Small intestine (tissue), 7 donors: Measurements from ENCODE around the gene SCG3. TPM values are rescaled to one million over a fixed set of nuclear protein-coding genes. Genes with fewer than 3 reads are reported as not detected.
A peak's percentile ranks its signal among the peaks of the same experiment; 100 is the strongest.

Experiments used
- DNase-seq, 2 donors: peaks; one replicate each; pipeline versions ENCODE4 v3.0.0 to v3.0.0-alpha.2; 2013
- FAIRE-seq: peaks from 2 replicates; lab custom pipeline; 2012; peaks lifted over from hg19 to GRCh38; lab: Jason Lieb, UNC
- H3K27ac ChIP-seq, 3 donors: one replicate each; pipeline ENCODE4 v1.5.1; 2013; ENCODE audit warnings: low read length in 2 of 3, mild to moderate bottlenecking in 2 of 3, control low read depth in 1 of 3, inconsistent platforms in 1 of 3, low read depth in 1 of 3, moderate library complexity in 1 of 3
- H3K27me3 ChIP-seq, 3 donors: one replicate each; pipeline ENCODE4 v1.6.1; 2013; ENCODE audit warnings: low read length in 3 of 3, inconsistent platforms in 1 of 3; ENCODE audit not compliant: control insufficient read depth in 3 of 3, insufficient read depth in 3 of 3
- H3K36me3 ChIP-seq, 3 donors: one replicate each; pipeline ENCODE4 v1.6.1; 2013; ENCODE audit warnings: low read length in 3 of 3, inconsistent platforms in 1 of 3, low read depth in 1 of 3, mild to moderate bottlenecking in 1 of 3, moderate library complexity in 1 of 3; ENCODE audit not compliant: control insufficient read depth in 3 of 3, insufficient read depth in 2 of 3
- H3K4me1 ChIP-seq, 3 donors: one replicate each; pipeline ENCODE4 v1.6.1; 2013; ENCODE audit warnings: low read length in 2 of 3, inconsistent platforms in 1 of 3, low read depth in 1 of 3, mild to moderate bottlenecking in 1 of 3, moderate library complexity in 1 of 3; ENCODE audit not compliant: control insufficient read depth in 3 of 3, insufficient read depth in 2 of 3
- H3K4me3 ChIP-seq, 3 donors: one replicate each; pipeline ENCODE4 v1.5.1; 2013; ENCODE audit warnings: low read length in 3 of 3, control low read depth in 1 of 3, inconsistent platforms in 1 of 3, low read depth in 1 of 3, mild to moderate bottlenecking in 1 of 3, moderate library complexity in 1 of 3
- H3K9me3 ChIP-seq, 2 donors: one replicate each; pipeline ENCODE4 v1.6.1; 2013; ENCODE audit warnings: low read depth in 1 of 2, low read length in 1 of 2; ENCODE audit not compliant: control insufficient read depth in 2 of 2, insufficient read depth in 1 of 2
- WGBS, 3 donors: extraction: QIAGEN DNeasy Blood & Tissue Kit; methylation state at CpG; one replicate each; pipeline ENCODE4 v1.1.7; 2013; 5-methylcytosine and 5-hydroxymethylcytosine counted together
- polyA plus RNA-seq, 4 donors: library from polyadenylated mRNA; stranded (reverse) in 3 of 4; unstranded in 1 of 4; fragments of 200-250 nt in 3 of 4; fragments of 120-200 nt in 1 of 4; gene quantifications; one replicate each; pipeline versions ENCODE4 v1.2.1 to v1.2.3, GENCODE V29; 2013
- donor health status: healthy with polysubstance abuse.
- donor health status: control.
- donor health status: control.
- donor health status: Bipolar disorder and iron deficiency.
- donor health status: healthy.

Gene SCG3
- polyA plus RNA-seq, 4 donors, result 0.27 to 4.7 (median 4.2) TPM; not detected in 1

- WGBS, 3 donors, result 19 to 32% (median 24%) methylated on average over 1 of the region's 1 CpG
- no peak overlapping the region for H3K27ac ChIP-seq
- no peak overlapping the region for H3K4me3 ChIP-seq
- H3K9me3 ChIP-seq, result peaks cover 0 to 6% of the 10 kb centered on the region in 2 donors
- H3K27me3 ChIP-seq, result no peaks in the 10 kb centered on the region
- peaks cover 4 to 29% (median 11%) of the 10 kb centered on the region in 3 donors for H3K4me1 ChIP-seq
- peaks cover 0 to 3% (median 0%) of the 10 kb centered on the region in 3 donors for H3K36me3 ChIP-seq
- no peak for FAIRE-seq
- peak; percentile 8 to 31 for DNase-seq
These were observed 43.4 kb downstream of the SCG3 start for GRCh38 chr15:51724673-51725072.

GRCh38 chr15:51726302-51727073 is 45.2 kb downstream of the SCG3 start:
- peak; percentile 33 to 39 for DNase-seq
- WGBS, 3 donors, result 15 to 44% (median 31%) methylated on average over 5 of the region's 5 CpGs
- H3K36me3 ChIP-seq, result peaks cover 0 to 3% (median 0%) of the 10 kb centered on the region in 3 donors
- H3K4me3 ChIP-seq, result no peak overlapping the region
- no peak overlapping the region for H3K27ac ChIP-seq
- no peaks in the 10 kb centered on the region for H3K9me3 ChIP-seq
- H3K4me1 ChIP-seq, result peaks cover 0 to 25% (median 17%) of the 10 kb centered on the region in 3 donors
- FAIRE-seq, result no peak
- H3K27me3 ChIP-seq, result no peaks in the 10 kb centered on the region

- DNase-seq, result no peak
- 83 to 90% (median 87%) methylated on average over 4 of the region's 4 CpGs for WGBS, 3 donors
- Histone ChIP-seq H3K4me1 (peaks cover 3 to 31% (median 22%) of the 10 kb centered on the region in 3 donors), H3K9me3 (no peaks in the 10 kb centered on the region), H3K27me3 (no peaks in the 10 kb centered on the region), H3K36me3 (peaks cover 0 to 3% (median 0%) of the 10 kb centered on the region in 3 donors), H3K4me3 (no peak overlapping the region), H3K27ac (no peak overlapping the region)
- FAIRE-seq, result no peak
These were observed 46.0 kb downstream of the SCG3 start for GRCh38 chr15:51727141-51727897.

- peaks cover 3 to 30% (median 24%) of the 10 kb centered on the region in 3 donors for H3K4me1 ChIP-seq
- peak overlapping the region in 2 of 3 donors; percentile 7 to 35 for H3K4me3 ChIP-seq
- WGBS, 3 donors, result 16 to 20% (median 17%) methylated on average over 5 of the region's 5 CpGs
- H3K27me3 ChIP-seq, result no peaks in the 10 kb centered on the region
- peak overlapping the region; percentile 73 to 98 (median 78) for H3K27ac ChIP-seq
- peak; percentile 81 to 82 for DNase-seq
- peaks cover 0 to 3% (median 0%) of the 10 kb centered on the region in 3 donors for H3K36me3 ChIP-seq
- H3K9me3 ChIP-seq, result no peaks in the 10 kb centered on the region
- no peak for FAIRE-seq
These were observed 50.4 kb downstream of the SCG3 start for GRCh38 chr15:51731549-51732267.

- FAIRE-seq, result no peak
- Histone ChIP-seq H3K27ac (peak overlapping the region in 2 of 3 donors; percentile 73 to 98), H3K36me3 (peaks cover 0 to 3% (median 0%) of the 10 kb centered on the region in 3 donors)
These were observed 51.3 kb downstream of the SCG3 start for GRCh38 chr15:51732646-51733045.

GRCh38 chr15:51735228-51736010 is 54.1 kb downstream of the SCG3 start:
- Histone ChIP-seq H3K27me3 (no peaks in the 10 kb centered on the region), H3K36me3 (no peaks in the 10 kb centered on the region), H3K9me3 (no peaks in the 10 kb centered on the region), H3K27ac (no peak overlapping the region), H3K4me1 (peaks cover 3 to 25% (median 23%) of the 10 kb centered on the region in 3 donors), H3K4me3 (no peak overlapping the region)
- 37 to 47% (median 42%) methylated on average over 5 of the region's 5 CpGs for WGBS, 3 donors
- FAIRE-seq (no peak), DNase-seq (no peak)

More at GRCh38 chr15:51732646-51733045, 51.3 kb downstream of the SCG3 start:
- H3K4me1 ChIP-seq, result peaks cover 3 to 24% (median 19%) of the 10 kb centered on the region in 3 donors
- no peak overlapping the region for H3K4me3 ChIP-seq
- 65 to 85% (median 80%) methylated on average over 2 of the region's 2 CpGs for WGBS, 3 donors
- DNase-seq, result no peak
- no peaks in the 10 kb centered on the region for H3K9me3 ChIP-seq
- H3K27me3 ChIP-seq, result no peaks in the 10 kb centered on the region

- 34 to 52% (median 39%) methylated on average over 3 of the region's 3 CpGs for WGBS, 3 donors
- FAIRE-seq, result no peak
- DNase-seq, result no peak
- H3K4me1 ChIP-seq, result peaks cover 3 to 20% (median 20%) of the 10 kb centered on the region in 3 donors
- peak overlapping the region in 1 of 3 donors; percentile 36 for H3K27ac ChIP-seq
- no peaks in the 10 kb centered on the region for H3K9me3 ChIP-seq
- no peaks in the 10 kb centered on the region for H3K27me3 ChIP-seq
- H3K4me3 ChIP-seq, result peak overlapping the region in 2 of 3 donors; percentile 56 to 96
- H3K36me3 ChIP-seq, result no peaks in the 10 kb centered on the region
These were observed 54.8 kb downstream of the SCG3 start for GRCh38 chr15:51736069-51736468.
